ENCODE data around the gene RACGAP1. TPM values are rescaled to one million over a fixed set of nuclear protein-coding genes. Genes with fewer than 3 reads are reported as not detected.

The RACGAP1 gene
- total RNA-seq, 3 donors from 2014 or later (not counting 1 experiment from before 2014, with no cell fraction given), result 6.1 to 11.6 (median 8.7) TPM

DNA sequence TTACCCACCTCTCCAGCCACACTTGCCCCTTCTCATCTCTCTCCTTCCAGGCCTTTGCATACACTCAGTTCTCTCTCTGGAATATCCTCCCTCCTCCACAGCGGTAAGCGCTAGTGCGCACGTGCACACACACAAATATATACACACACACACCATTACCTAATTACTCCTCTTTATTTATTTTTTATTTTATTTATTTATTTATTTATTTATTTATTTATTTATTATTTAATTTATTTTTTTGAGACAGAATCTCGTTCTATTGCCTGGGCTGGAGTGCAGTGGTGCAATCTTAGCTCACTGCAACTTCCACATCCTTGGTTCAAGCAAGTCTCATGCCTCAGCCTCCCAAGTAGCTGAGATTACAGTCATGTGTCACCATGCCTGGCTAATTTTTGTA, 43.8 kb upstream of the RACGAP1 start:
- Mint-ChIP-seq H3K4me1 (peaks cover 0 to 6% of the 10 kb centered on the region in 2 donors), H3K9me3 (no peaks in the 10 kb centered on the region), H3K27ac (no peak overlapping the region), H3K4me3 (no peak overlapping the region), H3K36me3 (no peaks in the 10 kb centered on the region), H3K27me3 (ENCODE audit: low read depth in 2 of 2) (no peaks in the 10 kb centered on the region)
- Histone ChIP-seq H3K4me1 (ENCODE audit: control insufficient read depth, insufficient read depth, low read length) (peaks cover 6% of the 10 kb centered on the region), H3K27me3 (ENCODE audit: control insufficient read depth, insufficient read depth, low read length) (no peaks in the 10 kb centered on the region), H3K36me3 (ENCODE audit: control insufficient read depth, insufficient read depth, low read length) (no peaks in the 10 kb centered on the region), H3K27ac (ENCODE audit: low read length) (no peak overlapping the region), H3K9me3 (ENCODE audit: control insufficient read depth, insufficient read depth, low read length) (no peaks in the 10 kb centered on the region), H3K4me3 (ENCODE audit: low read length) (no peak overlapping the region)
- ATAC-seq (no peak), DNase-seq (no peak)
- TF ChIP-seq, protein P1, sequence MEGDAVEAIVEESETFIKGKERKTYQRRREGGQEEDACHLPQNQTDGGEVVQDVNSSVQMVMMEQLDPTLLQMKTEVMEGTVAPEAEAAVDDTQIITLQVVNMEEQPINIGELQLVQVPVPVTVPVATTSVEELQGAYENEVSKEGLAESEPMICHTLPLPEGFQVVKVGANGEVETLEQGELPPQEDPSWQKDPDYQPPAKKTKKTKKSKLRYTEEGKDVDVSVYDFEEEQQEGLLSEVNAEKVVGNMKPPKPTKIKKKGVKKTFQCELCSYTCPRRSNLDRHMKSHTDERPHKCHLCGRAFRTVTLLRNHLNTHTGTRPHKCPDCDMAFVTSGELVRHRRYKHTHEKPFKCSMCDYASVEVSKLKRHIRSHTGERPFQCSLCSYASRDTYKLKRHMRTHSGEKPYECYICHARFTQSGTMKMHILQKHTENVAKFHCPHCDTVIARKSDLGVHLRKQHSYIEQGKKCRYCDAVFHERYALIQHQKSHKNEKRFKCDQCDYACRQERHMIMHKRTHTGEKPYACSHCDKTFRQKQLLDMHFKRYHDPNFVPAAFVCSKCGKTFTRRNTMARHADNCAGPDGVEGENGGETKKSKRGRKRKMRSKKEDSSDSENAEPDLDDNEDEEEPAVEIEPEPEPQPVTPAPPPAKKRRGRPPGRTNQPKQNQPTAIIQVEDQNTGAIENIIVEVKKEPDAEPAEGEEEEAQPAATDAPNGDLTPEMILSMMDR (IDR thresholded peaks at IDR 0.05), result no peak
- intact Hi-C loops (cut with micrococcal nuclease), result no loop called here
- 86% methylated on average over 3 of the region's 5 CpGs for WGBS (ENCODE audit: insufficient coverage)

DNA sequence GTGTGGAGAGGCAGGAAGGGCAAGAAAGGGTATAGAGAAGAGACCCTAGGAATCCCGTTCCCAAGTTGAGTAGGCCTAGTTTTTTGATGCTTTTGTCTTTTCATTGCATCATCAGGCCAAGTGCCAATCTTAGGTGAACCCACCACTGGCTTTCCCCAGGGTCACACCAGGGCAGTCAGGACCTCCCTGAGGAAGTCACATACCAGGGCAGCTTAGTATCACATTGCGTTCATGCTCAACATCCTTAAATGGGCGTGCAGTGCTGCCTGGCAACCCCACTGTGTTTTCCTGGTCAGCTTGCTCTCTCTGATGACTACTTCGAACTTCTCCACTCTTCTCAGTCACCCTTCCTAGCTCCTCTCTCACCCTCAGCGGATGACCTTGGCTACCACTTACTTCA, 41.1 kb upstream of the RACGAP1 start:
- Mint-ChIP-seq H3K27ac (no peak overlapping the region), H3K27me3 (ENCODE audit: low read depth in 2 of 2) (peaks cover 10 to 11% of the 10 kb centered on the region in 2 donors), H3K9me3 (no peaks in the 10 kb centered on the region), H3K36me3 (no peaks in the 10 kb centered on the region), H3K4me3 (no peak overlapping the region), H3K4me1 (peaks cover 0 to 6% of the 10 kb centered on the region in 2 donors)
- no peaks in the 10 kb centered on the region for H3K9me3 ChIP-seq (ENCODE audit: control insufficient read depth, insufficient read depth, low read length)
- H3K36me3 ChIP-seq (ENCODE audit: control insufficient read depth, insufficient read depth, low read length), result no peaks in the 10 kb centered on the region
- no peaks in the 10 kb centered on the region for H3K27me3 ChIP-seq (ENCODE audit: control insufficient read depth, insufficient read depth, low read length)
- peaks cover 6% of the 10 kb centered on the region for H3K4me1 ChIP-seq (ENCODE audit: control insufficient read depth, insufficient read depth, low read length)
- WGBS (ENCODE audit: insufficient coverage), result 67% methylated on average over 5 of the region's 5 CpGs
- ATAC-seq, result no peak
- no peak overlapping the region for H3K27ac ChIP-seq (ENCODE audit: low read length)
- intact Hi-C loops (cut with micrococcal nuclease), result no loop called here
- TF ChIP-seq, protein P1 (IDR thresholded peaks at IDR 0.05), result no peak
- DNase-seq, result no peak
- no peak overlapping the region for H3K4me3 ChIP-seq (ENCODE audit: low read length)

DNA sequence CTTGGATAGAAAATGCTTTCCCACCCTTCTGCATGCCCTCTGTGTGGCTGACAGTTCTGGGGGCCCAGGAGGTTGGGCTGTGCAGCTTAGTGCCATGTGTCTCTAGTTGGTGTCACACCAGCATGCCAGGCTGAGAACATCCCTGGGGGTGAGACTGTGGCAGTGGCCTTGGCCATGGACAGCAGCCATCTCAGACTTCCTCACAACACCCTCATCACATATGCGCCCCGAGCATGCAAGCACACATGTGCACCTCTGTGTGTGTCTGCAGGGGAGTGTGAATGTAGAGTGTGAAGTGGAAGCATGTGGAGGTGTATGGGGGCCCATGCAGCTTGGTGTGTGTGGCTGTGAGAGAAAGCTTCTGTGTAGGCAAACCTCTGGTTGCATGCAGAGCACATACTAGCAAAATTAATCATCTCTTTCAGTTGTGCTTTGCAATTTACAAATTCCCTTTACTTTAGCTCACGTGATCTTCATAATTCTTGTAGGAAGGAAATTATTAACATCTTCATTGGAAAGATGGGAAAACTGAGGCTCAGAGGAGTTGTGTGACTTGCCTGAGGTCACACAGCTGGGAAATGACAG, 40.5 kb upstream of the RACGAP1 start:
- Mint-ChIP-seq H3K4me3 (no peak overlapping the region), H3K36me3 (no peaks in the 10 kb centered on the region), H3K9me3 (no peaks in the 10 kb centered on the region), H3K27me3 (ENCODE audit: low read depth in 2 of 2) (peaks cover 14 to 17% of the 10 kb centered on the region in 2 donors), H3K27ac (no peak overlapping the region), H3K4me1 (peaks cover 0 to 6% of the 10 kb centered on the region in 2 donors)
- intact Hi-C loops (cut with micrococcal nuclease), result no loop called here
- Histone ChIP-seq H3K36me3 (ENCODE audit: control insufficient read depth, insufficient read depth, low read length) (no peaks in the 10 kb centered on the region), H3K4me1 (ENCODE audit: control insufficient read depth, insufficient read depth, low read length) (peaks cover 6% of the 10 kb centered on the region), H3K9me3 (ENCODE audit: control insufficient read depth, insufficient read depth, low read length) (no peaks in the 10 kb centered on the region), H3K27me3 (ENCODE audit: control insufficient read depth, insufficient read depth, low read length) (no peaks in the 10 kb centered on the region), H3K27ac (ENCODE audit: low read length) (no peak overlapping the region), H3K4me3 (ENCODE audit: low read length) (no peak overlapping the region)
- TF ChIP-seq, protein P1 (IDR thresholded peaks at IDR 0.05), result no peak
- no peak for DNase-seq
- 83% methylated on average over 2 of the region's 3 CpGs for WGBS (ENCODE audit: insufficient coverage)
- ATAC-seq, result no peak

All from natural killer cell (primary cell).